Fibroblast of the aortic adventitia (primary cell): Measurements from ENCODE around the gene KRT73. TPM values are rescaled to one million over a fixed set of nuclear protein-coding genes. Genes with fewer than 3 reads are reported as not detected.

Experiments used
- DNase-seq: peaks from one replicate; pipeline ENCODE4 v3.0.0-alpha.2; 2010; ENCODE audit warnings: low read depth
- H3K4me3 ChIP-seq: 2 replicates; pipeline ENCODE4 v1.5.1; 2011; ENCODE audit warnings: low read depth, mild to moderate bottlenecking, control low read depth, low read length, moderate library complexity
- total RNA-seq: library from RNA; depleted of rRNA; stranded (reverse); fragments of >200 nt; gene quantifications from 2 replicates; pipeline ENCODE4 v1.2.3, GENCODE V29; 2012; ENCODE audit warnings: low replicate concordance
- TF ChIP-seq, protein P1 (sequence below): IDR thresholded peaks from 2 replicates; pipeline ENCODE4 v1.5.1; 2011; ENCODE audit warnings: mild to moderate bottlenecking, low read length, control low read depth, inconsistent platforms; ENCODE audit not compliant: insufficient read depth

KRT73 gene
- total RNA-seq, 1 donor: not detected

DNA sequence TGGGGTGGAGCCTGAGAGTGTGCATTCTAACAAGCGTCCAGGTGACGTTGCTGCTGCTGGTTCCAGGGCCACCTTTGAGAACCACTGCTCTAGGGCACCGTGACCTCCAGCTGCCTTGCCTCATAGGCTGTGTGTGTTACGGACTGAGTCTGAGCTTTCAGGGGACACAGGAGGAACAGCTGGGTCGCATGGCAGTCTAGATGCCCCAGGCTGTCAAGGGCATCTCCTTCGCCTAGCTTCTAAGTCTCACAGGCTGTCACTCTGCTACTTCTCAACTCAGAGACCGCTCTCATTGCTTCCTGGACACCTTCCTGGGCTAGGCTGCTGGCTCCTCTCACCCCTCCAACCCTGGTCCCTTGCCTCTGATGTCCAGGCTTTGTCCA lies 965 bp downstream of the KRT73 start:
- H3K4me3 ChIP-seq: no peak overlapping the region
- DNase-seq: no peak
- TF ChIP-seq, protein P1, sequence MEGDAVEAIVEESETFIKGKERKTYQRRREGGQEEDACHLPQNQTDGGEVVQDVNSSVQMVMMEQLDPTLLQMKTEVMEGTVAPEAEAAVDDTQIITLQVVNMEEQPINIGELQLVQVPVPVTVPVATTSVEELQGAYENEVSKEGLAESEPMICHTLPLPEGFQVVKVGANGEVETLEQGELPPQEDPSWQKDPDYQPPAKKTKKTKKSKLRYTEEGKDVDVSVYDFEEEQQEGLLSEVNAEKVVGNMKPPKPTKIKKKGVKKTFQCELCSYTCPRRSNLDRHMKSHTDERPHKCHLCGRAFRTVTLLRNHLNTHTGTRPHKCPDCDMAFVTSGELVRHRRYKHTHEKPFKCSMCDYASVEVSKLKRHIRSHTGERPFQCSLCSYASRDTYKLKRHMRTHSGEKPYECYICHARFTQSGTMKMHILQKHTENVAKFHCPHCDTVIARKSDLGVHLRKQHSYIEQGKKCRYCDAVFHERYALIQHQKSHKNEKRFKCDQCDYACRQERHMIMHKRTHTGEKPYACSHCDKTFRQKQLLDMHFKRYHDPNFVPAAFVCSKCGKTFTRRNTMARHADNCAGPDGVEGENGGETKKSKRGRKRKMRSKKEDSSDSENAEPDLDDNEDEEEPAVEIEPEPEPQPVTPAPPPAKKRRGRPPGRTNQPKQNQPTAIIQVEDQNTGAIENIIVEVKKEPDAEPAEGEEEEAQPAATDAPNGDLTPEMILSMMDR: no peak

DNA sequence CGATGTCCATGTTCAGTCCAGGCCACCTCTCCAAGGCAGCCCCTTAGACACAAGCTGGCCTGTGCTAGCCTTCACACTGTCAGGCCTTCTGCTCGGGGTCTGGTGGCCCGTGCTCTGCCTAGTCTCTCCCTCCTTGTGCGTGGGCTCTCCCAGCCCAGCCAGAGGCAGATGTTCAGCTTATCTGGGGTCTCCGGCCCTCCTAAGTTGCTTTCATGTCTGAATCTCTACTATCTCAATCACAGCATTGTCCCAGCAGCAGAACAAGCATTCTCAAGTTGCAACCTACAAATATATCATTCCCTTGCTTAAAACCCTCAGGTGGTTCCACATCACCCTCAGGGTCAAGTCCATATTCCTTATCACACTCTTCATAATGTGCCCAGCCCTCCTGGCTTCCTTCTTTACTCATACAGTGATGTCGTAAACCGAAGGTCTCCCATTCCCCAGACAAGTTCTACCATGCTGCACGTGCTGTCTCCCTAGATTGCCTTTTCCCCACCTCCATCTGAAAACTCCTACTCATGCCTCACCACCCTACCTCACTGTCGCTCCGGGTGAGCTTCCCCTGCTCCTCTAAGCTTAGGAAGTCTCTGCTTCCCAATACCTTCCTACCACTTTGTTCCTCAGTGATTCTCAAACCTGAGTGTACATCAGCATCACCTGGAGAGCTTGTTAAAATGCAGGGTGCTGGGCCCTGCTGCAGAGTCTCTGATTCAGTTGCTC lies 1.5 kb downstream of the KRT73 start:
- DNase-seq: no peak
- TF ChIP-seq, protein P1: no peak
- no peak overlapping the region for H3K4me3 ChIP-seq

DNA sequence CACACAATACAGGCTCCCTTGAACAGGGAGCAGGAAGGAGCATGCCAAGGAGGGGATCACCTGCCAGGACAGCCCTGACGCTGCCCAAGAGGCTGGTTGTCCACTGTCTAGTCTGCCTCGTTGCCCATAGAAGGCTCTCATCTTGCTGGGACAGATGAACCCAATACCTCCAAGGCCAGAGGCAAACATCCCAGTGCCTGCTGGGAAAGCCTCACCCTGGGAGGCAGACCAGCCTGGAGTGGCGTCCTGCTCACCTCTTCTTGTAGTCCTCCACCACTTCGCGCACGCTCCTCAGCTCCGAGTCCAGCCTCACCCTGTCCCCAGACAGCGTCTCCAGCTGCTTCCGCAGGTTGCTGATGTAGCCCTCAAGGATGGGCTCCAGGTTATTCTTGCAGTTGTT lies 2.4 kb downstream of the KRT73 start:
- no peak for DNase-seq
- H3K4me3 ChIP-seq: no peak overlapping the region
- TF ChIP-seq, protein P1: no peak

DNA sequence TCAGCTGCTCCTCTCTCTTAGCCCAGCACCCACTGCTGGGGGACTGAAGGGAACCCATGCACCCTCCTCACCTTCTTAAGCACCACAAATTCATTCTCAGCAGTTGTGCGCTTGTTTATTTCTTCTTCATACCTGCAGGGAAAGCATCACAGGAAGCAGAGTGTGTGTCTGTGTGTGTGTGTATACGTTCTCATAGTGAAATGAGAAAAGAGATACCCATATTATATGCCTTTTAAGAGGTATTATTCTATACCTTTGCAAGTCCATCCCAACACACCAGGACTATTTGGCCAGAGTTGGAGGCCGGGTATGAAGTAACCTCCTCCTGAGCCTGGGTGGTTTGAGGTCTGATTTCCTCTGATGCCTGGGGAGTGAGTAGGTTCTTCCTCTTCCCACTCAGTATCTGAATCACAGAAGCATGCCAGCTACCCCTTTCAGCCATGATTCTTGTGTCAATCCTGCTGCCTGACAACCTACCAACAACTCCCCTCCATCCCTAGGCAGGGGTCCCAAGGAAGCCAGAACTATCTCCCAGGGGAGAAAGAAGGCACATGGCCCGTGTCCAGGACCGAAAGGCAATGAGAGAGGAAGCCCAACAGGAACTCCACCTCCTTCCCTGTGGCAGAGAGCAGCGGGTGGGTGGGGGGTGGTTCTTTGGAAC lies 3.0 kb downstream of the KRT73 start:
- TF ChIP-seq, protein P1: no peak
- DNase-seq: no peak
- H3K4me3 ChIP-seq: no peak overlapping the region

DNA sequence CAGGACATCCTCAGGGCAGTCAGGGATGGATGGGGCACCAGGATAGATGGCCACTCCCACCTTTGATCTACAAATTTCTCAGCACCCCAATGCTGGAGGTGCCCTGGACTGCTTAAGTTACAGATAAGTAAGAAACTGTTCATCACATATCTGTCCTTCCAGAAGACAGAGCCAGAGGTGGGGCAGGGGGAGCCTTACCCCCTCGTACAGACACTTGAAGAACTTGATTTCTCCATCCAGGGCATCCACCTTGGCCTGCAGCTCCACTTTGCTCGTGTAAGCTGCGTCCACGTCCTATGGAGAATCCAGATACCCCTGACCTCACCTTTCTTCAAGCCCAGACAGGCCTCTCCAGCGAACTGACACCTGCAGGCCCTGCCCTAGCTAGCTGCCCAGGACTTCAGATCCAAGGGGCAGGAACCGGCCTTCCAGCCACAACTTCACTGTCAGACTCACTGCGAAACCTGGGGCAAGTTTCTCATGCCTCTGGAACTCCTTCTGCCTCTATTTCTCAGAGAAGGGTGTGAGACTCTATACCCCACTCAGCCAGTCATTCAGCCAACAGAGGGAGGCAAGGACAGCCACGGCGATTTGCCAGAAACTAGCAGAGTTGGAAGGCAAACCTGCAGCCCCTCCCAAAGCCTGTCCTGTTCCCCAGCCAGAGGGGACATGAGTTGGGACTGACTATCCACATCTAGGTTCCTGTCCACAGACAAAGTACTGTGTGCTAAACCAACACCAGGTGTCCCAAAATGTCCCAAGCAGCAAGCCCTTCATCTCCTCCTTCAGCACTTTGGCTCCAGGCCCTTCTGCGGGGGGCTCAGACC lies 3.8 kb downstream of the KRT73 start:
- TF ChIP-seq, protein P1: no peak
- no peak for DNase-seq
- H3K4me3 ChIP-seq: no peak overlapping the region

DNA sequence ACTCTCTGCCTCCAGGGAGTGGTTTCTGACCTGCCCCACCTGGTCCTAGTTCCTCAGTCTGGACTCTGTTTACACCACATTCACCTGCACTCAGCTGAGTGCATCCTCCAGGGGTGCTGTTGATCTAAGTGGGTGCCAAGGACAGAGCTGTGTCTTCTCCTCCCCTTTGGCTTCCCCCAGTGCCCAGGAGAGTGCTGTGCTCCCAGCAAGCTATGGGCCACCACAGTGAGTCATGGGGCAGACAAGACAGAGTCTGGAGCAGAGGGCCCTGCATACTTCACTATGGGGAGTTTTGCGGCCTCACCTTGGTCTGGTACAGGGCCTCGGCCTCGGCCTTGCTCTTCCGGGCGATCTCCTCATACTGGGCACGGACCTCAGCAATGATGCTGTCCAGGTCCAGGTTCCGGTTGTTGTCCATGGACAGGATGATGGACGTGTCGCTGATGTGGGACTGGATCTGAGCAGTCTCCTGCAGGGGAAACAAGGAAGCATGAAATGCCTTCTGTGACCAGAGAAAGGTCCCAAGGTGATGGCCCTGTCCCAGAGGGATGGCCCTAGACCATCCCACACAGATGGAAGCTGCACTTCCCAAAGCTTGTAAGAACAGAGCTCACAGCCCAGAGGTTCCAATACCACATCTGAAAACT lies 4.9 kb downstream of the KRT73 start:
- TF ChIP-seq, protein P1: no peak
- no peak for DNase-seq
- no peak overlapping the region for H3K4me3 ChIP-seq
